Left renal cortex interstitium (tissue), 4 donors: ENCODE measurements around the gene GPATCH4. TPM values are rescaled to one million over a fixed set of nuclear protein-coding genes. Genes with fewer than 3 reads are reported as not detected.
"Not testable (repeated sequence)": the region's sequence is repeated elsewhere in the genome, so short reads cannot be mapped to it uniquely, and the experiment has no call there.

Experiments
- DNase-seq, 4 donors: peaks; one replicate each; pipeline ENCODE4 v3.0.0-alpha.2; 2013; ENCODE audit warnings: low read depth in 4 of 4, low spot score in 2 of 4, missing footprints in 1 of 4
- polyA plus RNA-seq, 4 donors: library from polyadenylated mRNA; unstranded; fragments of 120-200 nt; gene quantifications; one replicate each; pipeline ENCODE4 v1.2.1, GENCODE V29; 2013; ENCODE audit not compliant: insufficient read length in 4 of 4

GPATCH4 gene
- polyA plus RNA-seq, 4 donors, result 28.4 to 36.1 (median 33.7) TPM

DNA sequence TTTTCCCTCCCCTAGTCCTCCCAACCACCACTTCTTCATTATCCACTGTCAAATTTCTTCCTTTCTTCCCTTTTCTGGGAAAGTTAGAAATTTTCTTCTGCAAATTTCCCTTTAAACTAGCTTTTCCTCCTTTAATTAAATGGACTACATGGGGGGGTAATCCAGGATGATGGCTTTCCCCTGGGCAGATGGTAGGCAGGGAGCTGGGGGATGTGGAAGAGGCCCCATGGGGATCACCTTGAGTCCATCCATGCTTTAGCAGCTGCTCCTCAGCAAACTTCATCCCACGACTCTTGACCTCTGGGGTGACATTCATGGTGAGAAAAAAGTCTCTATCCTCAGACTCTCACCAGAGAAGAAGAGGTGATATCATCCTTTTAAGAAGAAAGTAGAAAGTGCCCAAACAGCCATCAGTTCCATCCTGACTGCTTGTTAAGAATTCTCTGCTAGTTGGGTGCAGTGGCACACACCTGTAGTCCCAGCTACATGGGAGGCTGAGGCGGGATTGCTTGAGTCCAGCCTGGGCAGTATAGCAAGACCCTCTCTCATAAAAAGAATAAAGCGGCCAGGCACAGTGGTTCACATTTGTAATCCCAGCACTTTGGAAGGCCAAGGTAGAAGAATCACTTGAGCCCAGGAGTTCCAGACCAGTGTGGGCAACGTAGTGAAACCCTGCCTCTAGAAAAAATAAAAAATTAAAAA, 2.4 kb downstream of the GPATCH4 start:
- no peak for DNase-seq

DNA sequence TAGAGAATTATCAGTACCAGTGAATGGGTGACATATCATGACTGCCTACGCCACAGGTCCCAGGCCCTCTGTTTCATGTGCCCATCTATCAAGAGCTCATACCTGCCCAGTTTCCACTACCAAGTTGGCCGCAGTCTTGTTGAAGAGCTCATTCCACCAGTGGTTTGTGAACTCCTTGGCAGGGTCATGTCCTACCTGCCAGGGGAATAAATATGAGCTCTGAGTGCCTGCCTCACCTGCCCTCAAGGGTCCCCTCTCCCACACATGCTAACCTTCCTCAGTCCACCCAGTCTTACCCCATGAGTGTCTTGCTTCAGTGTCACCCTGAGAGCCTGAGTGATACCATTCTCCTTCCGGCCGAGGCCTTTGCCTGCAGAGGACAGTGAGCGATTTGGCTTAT, 3.2 kb downstream of the GPATCH4 start:
- DNase-seq, result no peak

DNA sequence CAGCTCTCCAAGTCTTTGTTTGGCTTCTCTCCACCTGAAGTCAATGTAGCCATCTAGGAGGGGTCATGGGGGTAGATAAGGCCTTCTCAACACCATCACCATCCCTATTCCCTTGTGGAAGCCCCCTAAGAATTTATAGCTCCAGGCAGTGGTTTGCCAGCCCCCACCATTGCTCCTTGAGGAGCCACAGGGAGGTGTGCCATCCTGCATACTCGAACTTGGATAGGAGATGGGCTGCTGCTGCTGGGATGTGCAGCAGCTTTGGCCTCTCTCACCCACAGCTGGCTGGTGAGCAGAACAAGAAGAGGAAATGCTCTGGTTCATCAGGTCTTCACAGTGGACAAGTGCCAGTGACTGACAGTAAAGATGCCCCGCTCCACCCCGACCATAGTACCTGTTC, 4.9 kb downstream of the GPATCH4 start:
- DNase-seq, result no peak

DNA sequence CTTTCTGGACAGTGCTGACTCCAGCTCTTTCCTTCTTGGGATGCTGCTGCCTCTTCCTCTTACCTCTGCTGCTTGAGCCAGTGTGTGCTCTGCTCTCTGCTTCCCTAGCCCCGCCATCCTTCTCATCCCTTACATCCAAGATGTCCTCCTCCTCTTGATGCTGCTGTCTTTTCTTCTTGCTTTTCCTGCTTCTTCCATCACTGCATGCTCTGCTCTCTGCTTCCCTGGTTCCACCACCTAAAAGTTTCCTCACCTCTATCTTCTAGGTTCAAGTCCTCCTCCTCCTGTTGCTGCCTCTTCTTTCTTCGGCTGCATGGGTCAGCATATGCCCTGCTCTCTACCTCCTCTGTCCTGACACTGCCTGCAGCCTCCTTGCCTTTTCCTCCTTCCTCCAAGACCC, 6.3 kb downstream of the GPATCH4 start:
- no peak for DNase-seq

DNA sequence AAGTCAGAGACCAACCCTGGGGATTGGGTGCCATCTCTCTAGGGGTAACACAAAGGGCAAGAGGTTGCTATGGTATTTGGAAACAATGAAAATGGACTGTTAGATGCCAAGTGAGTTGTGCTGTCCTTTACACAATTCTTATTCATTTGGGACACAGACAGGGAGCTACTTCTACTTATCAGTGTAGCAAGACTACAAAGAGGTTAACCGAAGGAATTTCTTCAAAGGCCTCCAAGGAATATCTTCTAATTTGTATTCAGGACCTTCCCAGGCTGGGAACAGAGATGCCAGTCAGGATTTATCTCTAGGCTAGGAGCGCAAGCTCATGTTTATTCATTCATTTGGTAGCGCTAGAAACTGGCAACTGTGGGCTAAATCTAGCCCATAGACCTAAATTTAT, 7.1 kb downstream of the GPATCH4 start:
- DNase-seq, result no peak

DNA sequence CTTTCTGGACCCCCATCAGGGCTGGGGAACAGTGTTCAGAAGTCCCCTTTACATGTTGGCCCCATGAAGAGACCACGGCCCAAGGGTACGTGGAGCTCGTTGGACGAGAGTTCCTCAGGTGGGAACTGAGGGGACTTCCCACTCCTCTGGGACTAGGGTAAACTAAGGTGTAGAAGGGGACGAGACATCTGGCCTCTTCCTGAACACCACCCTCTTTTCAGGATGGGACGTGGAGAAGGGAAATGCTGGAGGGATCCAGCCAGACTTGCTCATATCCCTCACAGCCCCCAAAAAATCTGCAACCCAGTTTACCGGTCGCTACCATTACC, 7.7 kb downstream of the GPATCH4 start:
- DNase-seq, result no peak

DNA sequence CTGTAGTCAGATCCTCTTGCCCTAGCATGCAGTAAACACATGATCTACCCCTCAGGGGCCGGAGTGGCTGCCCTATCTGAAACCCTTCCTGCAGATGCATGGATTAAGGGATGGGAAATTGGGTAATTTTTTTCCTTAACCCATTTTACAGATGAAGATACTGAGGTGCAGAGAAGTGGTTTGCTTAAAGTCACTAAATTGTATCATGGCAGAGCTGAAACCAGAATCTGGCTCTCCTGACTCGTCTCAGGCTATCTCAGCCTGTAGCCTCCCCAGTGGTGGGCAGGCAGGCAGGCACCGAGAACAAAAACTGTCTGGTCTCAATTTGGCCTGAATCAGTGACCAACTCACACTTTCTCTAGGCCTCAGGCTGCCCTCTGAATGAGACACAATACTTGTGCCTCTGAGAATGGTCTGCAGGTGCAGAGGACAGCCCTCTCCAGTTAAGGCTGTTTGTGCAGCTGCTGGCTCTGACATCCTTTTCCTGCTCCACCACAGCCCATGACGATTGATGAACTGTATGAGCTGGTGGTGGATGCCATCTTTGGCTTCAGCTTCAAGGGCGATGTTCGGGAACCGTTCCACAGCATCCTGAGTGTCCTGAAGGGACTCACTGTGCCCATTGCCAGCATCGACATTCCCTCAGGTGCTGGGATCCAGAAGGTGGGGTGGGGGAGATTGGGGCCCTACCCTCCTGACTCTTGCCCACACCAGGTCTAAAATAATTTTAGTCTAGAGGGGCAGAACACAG, 8.2 kb downstream of the GPATCH4 start:
- DNase-seq, result no peak

DNA sequence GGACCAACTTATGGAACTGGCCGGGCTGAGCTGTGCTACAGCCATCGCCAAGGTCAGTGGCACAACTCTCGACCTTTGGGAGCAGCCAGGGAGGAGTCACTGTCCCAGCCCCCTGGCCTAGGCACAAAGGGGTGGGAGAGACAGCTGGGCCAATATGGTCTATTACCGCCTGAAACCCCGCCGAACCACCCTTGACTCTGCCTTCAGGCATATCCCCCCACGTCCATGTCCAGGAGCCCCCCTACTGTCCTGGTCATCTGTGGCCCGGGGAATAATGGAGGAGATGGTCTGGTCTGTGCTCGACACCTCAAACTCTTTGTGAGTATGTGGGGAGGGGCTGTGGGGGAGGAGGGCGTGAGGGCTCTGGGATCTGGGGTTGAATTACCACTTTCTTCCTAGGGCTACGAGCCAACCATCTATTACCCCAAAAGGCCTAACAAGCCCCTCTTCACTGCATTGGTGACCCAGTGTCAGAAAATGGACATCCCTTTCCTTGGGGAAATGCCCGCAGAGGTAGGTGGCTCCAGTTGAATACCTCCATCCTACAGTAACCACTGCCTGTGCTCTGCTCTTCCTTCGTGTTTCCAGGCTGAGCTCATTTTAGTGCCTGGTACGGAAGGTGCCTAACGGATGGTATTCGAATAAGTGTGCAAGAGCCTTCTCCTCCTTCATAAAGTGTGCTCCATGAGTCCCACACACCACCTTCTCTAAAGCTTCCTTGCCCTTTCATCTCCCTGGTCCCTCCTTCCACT, 8.9 kb downstream of the GPATCH4 start:
- DNase-seq, result no peak

DNA sequence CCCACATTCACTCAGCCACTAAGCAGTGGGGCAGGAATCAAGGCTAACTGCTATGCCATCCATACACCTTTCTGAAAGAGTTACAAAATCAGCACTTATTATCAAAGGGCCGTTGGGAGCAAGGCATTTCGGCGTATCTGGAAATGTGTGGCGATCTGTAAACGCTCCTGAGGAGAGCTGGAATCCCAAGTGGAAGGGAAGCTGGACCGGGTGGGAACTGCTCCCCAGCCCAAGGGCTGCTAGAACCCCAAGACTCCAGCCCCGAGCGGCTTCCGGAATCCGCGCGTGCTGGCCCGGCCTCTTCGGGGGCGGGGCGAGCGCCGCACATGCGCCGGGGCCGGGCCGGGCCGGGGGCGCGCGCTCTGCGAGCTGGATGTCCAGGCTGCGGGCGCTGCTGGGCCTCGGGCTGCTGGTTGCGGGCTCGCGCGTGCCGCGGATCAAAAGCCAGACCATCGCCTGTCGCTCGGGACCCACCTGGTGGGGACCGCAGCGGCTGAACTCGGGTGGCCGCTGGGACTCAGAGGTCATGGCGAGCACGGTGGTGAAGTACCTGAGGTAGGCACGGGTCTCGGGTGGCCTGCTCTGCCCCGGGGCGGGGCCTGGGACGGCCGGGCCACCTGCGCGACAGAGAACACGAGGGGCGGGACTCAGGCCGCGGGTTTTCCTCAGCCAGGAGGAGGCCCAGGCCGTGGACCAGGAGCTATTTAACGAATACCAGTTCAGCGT, 9.7 kb downstream of the GPATCH4 start, which contains the start of gene NAXE:
NAXE (plus strand) TSS at position 345 of the 726 bp plus-strand sequence; CDS start at position 374, 29 bp downstream.
- DNase-seq, result peak in 1 of 4 donors; percentile 59

DNA sequence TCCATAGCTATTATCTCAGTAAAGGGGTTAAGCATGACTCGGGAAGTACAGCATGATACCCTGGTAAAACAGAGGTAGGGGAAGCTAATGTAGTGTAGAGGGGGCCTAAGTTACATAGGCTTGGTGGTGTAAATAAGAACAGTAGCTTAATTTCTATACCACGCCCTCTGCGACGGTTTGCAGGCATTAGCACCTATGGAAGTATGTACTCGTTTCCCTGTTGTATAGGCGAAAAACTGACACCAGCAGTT, 10.2 kb downstream of the GPATCH4 start:
- DNase-seq, result no peak

DNA sequence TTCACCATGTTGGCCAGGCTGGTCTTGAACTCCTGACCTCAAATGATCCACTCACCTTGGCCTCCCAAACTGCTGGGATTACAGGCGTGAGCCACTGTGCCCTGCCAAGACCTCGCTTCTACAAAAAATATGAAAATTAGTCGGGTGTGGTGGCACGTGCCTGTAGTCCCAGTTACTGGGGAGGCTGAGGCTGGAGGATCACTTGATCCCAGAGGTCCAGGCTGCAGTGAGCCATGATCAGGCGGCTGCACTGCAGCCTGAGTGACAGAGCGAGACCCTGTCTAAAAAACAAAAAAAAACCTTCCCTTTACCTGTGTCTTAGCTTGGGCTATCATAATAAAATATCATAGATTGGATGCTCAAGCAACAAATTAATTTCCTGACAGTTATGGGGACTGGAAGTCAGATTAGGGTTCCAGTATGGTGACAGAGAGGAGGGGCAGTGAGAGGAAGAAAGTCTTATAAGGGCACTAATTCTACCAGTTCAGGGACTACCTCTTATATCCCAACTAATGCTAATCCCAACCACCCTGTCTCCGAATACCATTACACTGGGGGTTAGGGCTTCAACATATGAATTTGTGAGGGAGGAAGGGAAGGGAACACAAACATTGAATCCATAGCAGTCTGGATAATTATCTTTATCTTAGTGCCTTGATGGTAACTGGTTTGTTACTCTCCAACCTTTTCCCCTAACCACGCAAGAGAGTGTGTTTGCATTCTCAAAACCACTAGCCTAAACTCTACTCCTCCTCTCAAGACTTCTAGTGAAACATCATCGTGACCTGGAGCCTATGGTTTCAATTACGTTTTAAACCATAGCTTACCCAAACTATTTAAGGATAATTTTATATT, 10.7 kb downstream of the GPATCH4 start:
- DNase-seq, result no peak

DNA sequence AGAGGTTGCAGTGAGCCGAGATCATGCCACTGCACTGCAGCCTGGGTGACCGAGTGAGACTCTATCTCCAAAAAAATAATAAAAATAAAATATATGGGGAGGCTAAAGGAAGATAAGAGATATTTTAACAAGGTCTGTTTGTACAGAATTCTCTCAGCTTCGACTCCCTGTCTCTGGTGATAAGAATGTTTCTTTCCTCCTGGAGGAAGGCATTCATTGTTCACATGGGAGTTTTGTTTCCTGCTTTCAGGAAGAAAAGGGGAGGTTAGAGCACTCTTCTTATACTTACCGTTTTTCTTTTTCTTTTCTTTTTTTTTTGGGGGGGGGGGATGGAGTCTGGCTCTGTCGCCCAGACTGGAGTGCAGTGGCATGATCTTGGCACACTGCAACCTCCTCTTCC, 11.7 kb downstream of the GPATCH4 start:
- no peak for DNase-seq

DNA sequence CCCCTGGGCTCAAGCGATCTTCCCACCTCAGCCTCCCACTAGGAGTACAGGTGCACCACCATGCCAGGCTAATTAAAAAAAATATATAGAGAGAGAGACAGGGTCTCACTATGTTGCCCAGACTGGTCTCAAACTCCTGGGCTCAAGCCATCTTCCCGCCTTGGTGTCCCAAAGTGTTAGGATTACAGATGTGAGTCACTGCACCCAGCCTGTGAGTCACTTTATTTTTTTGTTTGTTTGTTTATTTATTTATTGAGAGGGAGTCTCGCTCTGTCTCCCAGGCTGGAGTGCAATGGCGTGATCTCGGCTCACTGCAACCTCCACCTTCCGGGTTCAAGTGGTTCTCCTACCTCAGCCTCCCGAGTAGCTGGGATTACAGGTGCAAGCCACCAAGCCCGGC, 13.4 kb downstream of the GPATCH4 start:
- DNase-seq, result not testable (repeated sequence)

DNA sequence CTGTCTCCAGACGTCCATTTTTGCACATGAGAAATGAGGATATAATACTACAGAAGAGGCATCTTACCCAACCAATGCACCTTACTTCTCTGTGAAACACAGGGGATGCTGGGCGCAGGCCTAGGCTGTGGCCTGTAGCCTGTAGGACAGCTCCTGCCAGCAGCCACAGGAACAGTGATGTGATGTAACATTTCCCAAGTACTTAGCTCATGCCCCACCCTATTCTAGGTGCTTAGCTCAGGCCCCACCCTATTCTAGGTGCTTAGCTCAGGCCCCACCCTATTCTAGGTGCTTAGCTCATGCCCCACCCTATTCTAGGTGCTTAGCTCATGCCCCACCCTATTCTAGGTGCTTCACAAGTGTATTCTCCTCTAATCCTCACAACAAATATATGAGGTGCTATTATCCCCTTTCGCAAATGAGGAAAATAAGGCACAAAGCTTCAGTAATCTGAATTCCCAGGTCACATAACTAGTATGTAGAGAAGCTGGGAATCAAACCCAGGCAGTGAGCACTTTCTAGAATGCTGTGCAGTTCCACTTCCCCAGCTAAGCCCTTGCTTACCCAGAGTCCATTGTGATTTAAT, 14.3 kb downstream of the GPATCH4 start:
- no peak for DNase-seq

DNA sequence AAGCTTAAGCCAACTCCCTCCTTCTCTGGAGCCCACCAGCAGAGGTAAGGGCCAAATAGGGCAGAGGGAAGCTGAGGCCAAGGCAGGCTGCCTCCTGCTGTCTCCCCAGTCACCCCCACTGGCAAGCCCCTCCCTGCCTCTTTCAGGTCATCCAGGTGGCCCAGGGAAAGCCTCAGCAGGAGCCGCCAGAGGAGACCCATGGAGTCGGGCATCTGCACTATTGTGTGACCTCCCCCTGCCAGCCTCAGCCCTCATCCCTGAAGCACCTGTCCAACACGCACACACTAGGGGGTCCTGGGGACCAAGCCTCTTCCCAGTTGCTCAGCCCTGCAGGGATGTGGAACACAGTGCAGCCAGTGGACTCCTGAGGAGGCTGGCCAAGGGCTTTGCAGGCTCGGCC, 15.0 kb downstream of the GPATCH4 start:
- DNase-seq, result no peak

DNA sequence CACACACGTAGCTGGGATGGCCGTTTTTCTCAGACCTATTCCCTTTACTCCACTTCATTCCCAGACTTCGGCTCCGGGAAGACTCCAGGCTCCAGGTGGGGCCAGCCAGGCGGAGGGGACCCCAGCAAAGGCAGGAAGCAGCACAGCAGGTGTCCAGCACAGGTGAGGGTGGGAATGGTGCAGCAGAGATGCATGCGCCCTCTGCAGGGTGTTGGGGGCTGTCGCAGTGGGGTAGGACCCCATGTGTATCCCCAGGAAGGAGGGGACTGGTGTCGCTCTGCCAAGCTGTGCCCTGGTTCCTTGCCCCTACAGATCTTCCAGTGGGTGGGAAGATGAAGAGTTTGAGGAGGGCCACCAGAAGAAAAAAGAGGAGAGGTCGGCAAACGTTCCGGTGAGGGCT, 16.5 kb downstream of the GPATCH4 start:
- DNase-seq, result no peak

DNA sequence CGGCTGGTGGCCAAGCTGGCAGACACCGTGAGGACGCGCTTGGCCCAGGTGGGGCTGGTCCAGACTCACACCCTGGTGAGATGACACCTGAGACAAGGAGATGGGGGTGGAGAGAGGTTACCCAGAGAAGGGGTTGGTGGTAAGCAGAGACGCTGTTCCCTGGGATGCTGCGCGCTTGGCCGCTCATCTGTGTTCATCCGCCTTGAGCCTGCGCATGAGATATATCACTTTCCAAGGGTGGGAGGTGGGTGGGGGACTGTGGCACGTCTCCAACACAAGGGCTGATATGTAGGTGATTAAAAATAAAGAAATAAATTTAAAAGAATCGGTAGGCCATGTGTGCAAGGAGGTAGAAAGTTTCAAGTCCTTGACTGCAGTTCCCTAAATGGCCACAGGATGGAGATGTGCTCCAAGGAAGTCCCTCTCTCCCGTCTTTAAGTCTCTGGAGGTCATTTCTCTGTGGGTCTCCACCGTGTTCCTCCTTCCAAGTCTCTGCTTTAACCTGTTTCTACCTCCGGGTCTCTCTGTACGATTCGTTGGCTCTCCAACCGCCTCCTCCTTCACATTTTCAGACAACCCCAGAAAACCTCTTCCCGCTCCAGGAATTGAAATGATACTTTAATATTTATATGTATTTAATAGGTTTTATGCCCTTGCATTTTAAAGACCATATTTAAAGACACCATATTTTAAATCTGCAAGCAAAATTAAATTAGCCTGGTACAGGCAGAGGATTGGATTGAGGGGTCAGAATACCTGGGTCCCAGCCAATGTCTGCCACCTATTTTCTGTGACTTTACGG, 17.3 kb downstream of the GPATCH4 start:
- DNase-seq, result peak in 2 of 4 donors; percentile 71 to 84

DNA sequence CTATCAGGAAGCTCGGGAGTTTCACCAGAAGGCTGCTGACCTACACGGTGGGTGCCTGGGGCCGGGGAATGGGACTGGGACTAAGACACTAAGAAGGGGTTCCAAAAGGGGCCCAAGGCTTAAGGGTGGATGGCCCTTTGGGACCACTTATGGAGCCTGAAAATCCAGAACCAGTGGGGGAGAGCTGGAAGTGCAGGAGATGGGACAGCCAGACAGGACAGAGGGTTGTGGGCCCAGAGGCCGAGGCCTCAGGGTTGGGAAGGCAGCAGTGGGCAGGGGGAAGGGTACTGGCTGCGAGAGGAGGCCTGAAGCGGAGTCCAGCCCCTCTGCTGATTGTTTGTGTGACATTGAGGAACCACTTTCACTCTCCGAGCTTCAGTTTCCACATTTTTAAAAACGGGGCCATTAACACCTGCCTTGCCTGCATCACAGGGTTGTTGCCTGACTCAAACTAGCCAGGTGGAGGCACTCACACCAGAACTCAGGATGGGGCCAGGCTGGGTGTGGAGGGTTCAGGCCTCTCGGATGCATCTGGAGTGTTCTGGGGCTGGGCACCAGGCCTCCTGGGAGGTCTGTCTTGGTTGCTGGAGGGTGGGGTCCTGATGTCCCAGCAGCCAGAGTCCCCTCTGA, 18.8 kb downstream of the GPATCH4 start:
- no peak for DNase-seq
